Islet precursor cell (in vitro differentiated cells): Measurements from ENCODE around the gene RAP1A.
"Not testable (repeated sequence)": the region's sequence is repeated elsewhere in the genome, so short reads cannot be mapped to it uniquely, and the experiment has no call there.

ENCODE experiments used
- DNase-seq: peaks from one replicate; pipeline ENCODE4 v3.0.0-alpha.2; 2018

Gene RAP1A

DNA sequence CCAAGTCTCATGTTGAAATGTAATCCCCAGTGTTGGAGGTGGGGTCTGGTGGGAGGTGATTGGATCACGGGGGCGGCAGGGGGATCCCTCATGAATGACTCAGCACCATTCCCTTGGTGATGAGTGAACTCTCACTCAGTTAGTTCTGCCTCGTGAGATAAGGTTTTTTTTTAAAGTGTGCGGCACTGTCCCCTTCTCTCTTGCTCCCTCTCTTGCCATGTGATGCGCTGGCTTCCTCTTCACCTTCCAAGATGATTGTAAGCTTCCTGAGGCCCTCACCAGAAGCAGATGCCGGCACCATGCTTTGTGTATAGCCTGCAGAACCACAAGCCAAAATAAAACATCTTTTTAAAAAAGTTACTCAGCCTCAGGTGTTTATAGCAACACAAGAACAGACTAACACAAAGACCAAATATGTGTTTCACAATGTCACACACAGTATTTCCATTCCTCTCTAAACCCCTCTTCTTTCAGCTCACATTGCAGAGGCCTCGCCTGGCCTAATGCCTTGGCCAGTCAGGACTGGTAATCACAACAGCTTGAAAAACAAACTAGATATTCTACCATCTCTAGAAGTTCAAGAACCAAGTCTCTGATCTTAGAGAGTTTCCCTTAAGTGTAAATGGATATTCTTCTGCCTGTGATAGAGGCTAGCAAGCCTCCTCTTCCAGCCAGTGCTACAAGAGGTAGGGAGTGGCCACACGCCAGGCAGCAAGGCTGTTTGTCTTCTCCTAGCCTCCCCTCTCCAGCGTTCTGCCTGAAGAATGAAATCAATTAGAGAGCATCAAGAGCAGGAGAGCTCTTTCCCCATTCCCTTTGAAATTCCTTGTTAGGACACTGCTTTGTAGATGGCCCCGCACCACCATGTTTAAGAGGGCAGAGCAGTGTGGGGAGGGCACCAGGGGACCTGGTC lies 19.6 kb upstream of the RAP1A start:
- DNase-seq = no peak

DNA sequence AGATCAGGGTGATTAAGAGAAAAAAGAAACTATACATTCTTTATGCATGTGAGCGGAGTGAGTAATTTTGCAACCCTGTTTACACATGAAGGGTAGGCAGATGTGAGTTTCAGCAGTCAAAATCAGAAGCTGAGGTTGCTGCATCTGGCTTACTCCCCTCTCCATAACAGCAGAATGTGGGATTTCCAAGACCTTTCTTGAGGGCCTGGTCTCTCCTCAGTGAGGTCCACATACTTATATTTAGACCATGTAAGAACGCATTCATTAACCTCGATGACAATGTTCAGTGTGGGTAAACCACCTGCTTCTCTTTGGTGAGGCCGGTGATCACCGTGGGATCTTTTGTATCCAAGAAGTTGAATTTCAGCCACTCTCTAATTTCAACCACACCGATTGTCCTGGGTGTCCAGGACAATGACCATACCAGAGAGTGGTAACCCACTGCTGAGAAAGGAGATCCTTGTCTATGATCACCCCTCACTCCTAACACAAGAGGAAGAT lies 18.7 kb upstream of the RAP1A start:
- DNase-seq = no peak

DNA sequence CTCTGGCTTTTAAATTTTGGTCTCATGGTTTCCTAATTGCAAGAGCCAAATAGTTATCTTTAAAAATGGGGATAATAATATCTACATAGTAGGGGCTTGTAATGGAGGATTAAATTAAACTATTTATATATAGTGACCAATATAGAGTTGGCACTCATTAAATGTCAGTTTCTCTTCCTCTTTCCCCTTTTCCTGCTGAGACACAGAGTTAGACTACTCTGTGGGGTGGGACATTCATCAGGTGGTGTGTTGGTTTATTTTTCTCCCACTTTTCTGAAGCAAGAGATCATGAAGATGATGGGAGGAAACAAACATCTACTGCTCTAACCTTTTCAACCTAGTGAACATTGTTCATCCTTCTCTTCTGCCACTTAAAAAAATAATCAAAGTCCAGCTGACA lies 17.3 kb upstream of the RAP1A start:
- no peak for DNase-seq

DNA sequence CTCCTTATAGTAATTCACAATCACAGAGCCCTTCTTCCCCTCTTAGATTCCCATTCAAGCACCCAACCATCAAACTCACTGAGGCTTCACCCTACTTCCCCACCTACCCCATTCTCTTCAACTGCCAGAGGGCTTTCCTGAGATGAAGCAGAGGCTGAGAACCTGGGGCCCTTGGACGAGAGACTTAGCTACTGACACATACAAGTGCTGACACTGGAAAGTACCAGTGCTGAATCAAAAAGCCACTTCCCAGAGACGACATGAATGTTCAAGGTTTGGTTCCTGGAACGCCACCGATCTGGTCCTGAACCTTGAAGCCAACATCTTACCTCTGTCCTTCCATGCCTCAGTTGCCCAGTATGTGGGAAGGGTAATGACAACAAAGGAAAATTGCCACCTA lies 16.6 kb upstream of the RAP1A start:
- DNase-seq = no peak

DNA sequence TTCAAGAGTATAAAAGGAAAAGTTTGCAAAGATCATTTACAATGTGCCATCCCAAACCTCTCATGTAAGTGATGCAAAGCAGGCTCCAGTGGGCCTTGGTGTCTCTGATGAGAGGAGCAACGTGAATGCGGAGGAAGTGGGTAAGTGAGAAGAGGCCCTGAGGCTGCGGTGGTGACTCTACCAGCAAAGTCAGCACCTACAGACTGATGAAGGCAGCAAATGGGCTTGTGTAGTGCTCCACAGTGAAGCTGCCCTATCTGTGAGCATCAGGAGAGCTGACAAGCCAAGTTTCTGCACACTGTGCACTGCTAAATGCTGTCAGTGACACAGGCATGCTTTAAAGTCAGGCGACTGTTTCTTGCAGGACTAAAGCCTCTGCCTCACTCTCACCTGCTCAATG lies 15.6 kb upstream of the RAP1A start:
- peak; percentile 68 for DNase-seq

DNA sequence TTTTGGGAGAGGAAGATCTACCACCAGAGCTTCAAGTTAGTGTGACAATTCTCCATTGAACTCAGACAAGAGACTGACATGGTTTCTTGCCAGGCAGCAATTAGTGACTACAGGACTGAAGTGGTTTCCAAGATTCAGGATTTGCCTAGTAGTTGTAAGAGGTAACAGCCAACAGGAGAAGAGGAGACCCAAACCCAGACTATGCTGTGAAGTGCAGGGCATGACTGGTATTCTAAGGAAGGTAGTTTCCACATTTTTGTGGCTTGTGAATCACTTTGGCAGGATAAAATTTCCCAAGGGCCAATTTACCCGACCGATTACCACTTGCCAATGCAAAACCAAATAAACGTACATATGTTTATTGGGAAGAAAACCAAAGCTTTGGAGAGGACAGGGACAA lies 14.7 kb upstream of the RAP1A start:
- DNase-seq = no peak

DNA sequence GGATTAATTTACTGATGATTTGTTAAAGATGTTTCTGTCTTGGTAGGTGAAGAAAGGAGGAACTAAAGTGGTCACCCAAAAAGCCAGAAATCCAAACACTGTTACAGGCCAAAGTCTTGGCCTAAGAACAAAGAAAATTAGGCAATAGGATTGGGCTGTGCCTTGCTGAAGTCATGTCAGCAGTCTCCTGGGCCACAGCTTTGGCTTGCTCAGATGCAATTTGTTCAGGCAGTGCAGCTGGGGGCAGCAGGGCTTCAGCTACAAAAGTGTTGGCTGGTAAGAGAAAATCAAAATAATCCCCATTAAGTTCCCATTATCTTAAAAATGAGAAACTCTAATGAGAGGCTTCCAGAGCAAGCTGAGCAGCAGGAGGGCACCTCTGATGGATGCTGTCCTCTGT lies 14.0 kb upstream of the RAP1A start:
- DNase-seq = no peak

DNA sequence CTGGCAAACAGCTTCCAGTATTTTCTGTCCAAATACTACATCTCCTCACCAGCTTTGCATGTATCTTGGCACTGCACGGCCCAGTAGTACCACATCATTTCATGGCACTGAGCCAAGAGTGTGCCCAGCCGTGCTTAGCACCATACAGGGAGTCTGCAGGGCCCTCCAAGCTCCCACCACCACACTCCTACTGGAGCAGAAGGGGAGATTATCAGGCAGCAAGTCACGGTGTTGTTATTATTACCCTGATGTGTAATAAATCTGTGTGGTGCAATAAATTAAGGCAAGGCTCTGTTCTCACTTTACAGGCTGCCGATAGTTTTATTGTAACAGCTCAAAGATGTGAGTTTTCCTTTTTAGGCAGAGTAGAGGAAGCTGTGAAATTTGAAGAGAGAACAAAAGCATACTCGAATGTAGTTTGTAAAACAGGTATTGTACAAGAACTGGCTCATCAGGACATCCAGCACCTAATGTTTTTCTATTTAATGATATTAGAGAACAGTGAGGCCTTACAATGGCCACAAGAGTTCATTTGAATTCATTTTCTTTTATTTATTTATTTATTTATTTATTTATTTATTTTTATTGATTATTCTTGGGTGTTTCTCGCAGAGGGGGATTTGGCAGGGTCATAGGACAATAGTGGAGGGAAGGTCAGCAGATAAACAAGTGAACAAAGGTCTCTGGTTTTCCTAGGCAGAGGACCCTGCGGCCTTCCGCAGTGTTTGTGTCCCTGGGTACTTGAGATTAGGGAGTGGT lies 13.0 kb upstream of the RAP1A start:
- not testable (repeated sequence) for DNase-seq

DNA sequence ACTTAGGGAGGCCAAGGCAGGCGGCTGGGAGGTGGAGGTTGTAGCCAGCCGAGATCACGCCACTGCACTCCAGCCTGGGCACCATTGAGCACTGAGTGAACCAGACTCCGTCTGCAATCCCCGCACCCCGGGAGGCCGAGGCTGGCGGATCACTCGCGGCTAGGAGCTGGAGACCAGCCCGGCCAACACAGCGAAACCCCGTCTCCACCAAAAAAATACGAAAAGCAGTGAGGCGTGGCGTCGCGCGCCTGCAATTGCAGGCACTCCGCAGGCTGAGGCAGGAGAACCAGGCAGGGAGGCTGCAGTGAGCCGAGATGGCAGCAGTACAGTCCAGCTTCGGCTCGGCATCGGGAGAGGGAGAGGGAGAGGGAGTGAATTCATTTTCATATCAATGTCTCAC lies 11.1 kb upstream of the RAP1A start:
- not testable (repeated sequence) for DNase-seq

DNA sequence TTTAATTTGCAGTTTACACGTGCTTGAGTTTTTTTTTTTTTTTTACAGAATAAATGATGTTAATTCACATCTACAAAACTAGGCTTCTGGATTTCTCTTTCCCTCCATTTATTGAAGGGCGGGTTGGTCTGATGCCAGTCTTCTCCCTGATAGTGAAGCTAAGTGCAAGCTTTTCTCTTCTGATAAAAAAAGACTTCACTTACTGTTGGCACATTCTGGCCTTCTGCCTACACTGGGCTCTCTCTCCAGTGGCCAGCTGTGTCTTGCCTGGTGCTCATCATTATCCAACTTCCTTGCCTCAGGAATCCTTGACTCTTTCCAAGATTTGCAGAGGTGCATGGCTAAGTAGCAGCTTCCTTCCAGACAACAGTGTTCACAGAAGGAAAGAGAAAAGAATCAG lies 7.6 kb upstream of the RAP1A start:
- no peak for DNase-seq

DNA sequence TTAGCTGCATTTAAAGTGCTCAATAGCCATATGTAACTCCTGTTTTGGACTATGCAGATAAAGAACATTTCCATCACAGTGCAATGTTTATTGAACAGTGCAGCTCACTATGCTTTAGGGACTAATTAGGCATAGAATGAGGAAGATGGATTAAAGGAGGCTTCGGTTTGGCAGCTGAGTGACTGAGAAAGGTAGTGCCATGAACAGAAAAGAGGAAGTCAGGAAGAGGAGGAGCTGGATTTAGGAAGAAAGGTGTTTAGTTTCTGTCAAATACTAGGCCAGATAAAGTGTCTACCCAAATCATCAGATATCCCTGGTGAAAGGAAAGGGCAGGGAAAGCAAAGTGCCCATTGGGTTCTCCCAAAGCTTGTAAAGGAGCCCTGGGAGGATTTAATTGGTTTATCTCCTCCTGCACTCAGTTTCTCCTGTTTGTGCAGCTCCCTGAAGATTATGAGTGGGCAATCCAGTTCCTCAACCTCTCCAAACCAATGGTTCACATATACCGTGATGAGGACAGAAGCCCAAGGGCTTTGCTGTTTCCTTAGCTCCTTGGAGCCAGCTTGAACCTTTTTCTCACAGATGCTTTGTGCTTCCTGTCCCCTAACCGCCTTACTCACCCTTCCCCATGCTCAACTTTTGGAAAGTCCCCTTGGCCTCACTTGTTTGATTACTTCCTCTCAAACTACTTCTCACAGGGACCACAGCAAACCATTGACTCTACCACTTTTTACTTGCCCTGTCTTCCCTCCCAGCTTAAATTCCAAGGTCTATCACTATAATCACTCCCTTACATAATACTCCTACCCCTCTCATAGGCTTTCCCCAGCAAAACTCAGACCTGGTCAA lies 3.5 kb upstream of the RAP1A start:
- no peak for DNase-seq

DNA sequence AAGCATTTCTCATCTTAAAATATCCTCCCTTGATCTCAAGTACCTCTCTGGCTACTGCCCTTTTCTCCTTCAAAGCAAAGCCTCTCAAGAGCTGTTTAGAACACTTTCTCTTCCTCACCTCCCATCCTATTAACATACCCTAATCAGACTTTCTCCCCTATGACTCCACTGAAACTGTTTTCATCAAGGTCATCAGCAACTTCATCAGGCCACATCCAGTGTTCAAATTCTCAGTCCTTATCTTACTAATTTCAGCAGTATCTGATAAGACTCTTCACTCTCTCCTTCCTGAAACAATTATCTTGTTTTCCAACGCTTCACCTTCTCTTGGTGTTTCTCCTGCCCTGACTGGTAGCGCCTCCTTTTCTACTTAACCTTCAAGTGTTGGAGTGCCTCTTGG lies 1.5 kb upstream of the RAP1A start:
- no peak for DNase-seq

DNA sequence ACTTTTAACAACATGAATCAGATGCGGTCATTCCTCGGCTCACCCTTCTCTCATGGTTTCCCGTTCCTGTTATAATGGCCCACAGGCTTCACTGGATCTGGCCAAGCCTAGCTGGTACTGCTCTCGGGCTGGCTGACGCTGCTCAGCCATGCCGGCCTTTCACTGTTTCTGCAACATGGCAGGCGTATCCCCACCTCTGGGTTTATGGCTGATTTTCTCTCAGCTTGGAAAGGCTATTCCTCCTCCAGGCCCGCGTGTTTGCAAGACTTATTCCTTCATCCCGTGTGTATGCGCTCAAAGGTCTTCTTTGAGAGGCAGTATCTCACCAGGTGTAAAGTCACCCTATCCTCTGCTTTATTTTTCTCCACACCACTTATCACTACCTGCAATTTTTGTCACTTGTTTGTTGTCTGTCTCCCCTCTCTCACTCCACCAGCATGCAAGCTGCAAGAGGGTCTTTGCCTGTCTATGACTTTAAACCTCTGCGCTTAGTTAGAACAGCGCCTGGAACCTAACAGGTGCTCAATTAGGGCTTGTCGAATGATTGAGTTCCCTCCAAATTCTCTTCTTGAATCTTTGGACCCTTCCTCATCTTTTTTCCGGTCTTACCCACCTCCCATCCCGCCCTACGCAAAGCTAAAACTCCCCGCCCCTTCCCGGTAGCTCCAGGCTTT lies 491 bp upstream of the RAP1A start:
- no peak for DNase-seq

DNA sequence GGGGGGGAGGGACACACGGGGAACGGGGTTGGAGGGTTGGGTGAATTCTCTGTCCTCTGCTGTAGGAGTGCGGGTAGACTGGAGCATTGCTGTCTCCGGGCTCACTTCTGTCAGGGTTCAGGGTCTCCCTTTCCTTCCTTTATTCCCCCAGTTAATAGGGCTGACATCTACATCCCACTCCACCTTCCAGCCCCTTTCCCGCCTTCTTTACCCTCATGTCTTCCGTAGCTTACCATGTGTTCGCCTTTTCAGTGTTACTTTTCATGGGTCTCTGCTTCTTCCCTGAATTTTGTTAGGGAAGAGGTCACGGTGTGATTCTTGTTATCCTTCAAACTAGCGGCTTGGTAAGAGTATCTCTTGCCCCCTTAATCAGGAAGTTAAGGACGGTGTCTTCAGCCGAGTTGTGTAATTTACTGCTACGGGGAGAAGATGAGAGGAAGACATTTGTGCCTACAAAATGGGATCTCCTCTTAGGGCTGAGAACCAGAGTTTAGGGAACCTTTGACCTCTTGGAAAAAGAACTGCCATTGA lies 917 bp downstream of the RAP1A start:
- no peak for DNase-seq

DNA sequence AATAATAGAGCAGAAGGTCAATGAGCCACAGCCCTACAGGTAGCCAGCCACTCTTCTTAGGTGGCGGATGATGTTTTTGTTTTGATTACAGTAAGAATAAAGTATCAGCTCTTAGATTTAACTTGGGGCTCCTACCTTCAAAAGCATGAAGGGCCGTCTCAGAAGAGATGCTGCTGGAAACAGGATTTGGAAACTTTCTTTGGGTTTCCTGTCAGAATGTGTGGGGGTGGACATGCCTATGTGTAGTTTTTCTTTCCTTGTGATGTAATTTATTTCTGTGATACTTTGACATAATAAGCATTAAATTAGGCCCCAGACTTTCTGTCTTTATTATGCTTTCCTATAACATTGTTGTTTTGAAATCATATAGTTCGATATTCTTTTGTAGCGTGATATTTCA lies 1.5 kb downstream of the RAP1A start:
- no peak for DNase-seq

DNA sequence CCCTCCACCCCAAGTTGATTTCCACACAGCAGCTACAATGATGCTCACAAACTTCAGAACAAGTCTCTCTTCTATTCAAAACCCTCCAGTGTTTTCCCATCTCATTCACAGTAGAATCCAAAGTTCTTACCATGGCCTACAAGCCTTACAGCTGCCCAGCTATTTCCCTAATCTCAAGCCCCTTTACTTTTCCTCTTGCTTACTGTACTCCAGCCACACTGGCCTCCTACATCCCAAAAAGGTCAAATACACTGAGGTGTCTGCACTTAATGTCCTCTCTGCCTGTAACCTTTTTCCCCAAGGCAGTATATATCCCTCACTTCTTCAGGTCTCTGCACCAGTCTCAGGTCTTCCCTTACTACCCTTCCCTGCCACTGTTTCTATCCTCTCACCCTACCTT lies 2.6 kb downstream of the RAP1A start:
- no peak for DNase-seq

DNA sequence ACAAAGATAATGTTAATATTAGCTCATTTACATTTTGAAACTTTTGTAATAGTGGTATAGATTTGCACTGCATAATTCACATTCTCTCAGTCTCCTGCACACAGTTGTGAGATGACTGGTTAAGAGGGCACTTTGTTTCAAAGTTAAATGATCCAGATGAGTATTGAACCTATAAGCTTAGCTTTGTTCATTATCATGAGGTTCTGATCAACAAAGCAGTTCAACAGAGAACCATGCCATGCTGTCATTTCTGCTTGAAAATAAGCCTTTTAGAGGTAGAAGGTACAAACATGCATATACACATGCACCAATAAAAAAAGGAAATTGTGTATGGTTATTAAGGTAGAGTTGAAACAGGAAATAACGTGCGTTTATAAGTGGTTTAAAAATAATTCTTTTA lies 4.8 kb downstream of the RAP1A start:
- DNase-seq = no peak

DNA sequence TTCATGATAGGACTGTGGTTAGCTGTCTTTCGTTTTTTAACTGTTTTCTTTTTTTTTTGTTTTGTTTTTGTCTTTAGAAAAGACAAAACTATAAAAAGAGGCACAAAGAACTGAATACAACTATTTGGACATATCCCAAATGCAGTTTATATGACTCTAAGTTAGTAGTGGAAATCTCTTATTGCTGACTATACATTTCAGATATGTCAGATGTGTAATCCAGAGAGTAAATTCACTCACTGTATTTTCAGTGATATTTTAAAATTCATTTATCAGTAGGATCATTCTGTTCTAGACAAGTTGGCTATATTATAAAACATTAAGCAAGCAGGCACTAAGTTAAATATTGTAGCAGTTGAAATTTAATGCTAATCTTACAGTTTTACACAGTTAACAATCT lies 5.7 kb downstream of the RAP1A start:
- DNase-seq = no peak

DNA sequence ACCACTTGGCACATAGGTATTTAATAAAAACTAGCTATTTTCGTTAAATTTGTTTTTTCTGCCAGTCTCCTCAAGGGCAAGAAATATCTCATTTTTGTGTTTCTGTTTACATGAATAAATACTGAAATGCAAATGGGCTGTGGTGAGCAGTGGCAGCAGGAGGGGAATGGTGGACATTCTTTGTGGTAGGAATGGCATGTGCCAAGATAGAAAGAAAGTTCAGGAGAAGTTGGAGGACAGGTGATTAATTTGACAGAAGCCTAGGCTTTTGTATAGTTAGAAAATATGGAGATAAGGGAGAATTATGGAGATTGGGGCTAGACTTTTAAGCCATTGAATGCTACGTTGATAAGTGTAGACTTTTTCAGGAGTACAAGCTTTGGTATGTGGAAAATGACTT lies 8.6 kb downstream of the RAP1A start:
- DNase-seq = no peak

DNA sequence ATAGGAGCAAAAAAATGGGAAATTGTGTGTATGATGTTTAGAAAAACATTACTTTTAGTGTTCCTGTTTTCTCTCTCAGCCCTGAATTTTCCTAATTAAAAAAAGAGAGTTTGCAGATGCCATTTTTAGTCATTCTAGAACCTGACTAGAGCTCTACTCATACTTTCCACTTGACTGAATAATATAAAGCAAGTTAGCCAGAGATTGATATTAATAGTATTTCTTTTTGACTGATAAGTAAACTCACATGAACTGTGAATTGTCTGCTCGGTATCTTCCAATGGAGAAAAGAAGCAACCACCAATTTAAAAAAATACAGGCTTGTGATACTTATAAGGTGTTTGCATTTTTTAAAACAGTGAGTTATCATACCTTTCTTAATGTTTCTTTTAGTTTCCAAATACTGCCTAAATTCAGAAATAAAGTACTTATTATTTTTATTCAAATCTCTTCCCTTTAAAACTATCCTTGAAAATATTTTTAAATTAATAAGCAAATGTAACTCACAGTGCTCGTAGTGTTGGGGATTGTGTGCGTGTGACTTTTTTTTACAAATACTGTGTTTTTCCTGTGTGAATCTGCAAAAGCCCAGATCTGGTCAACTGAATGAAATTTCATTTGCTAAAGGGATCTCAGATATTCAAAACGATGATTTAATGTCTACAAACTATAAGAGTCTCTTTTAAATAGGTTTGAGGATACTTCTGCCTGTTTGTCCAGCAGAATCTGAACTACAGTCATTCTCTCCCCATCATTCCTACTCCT lies 9.8 kb downstream of the RAP1A start:
- DNase-seq = no peak

DNA sequence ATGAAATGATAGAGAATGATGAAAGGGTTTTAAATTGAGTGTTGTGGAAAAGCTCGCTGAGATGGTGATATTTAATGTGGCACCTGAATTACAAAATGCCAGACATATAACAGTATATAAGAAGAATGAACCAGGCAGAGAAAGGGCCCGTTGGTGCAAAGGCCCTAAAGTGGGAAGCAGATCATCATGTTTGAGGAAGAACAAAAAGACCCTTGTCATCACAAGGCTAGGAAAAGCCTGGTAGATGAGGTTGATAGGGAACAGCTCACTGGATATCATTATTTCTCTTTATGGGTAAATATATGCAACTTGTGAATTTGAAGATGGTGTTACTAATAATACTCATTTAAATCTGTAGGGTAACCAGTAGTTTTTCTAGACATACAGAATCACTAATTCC lies 11.0 kb downstream of the RAP1A start:
- DNase-seq = no peak

DNA sequence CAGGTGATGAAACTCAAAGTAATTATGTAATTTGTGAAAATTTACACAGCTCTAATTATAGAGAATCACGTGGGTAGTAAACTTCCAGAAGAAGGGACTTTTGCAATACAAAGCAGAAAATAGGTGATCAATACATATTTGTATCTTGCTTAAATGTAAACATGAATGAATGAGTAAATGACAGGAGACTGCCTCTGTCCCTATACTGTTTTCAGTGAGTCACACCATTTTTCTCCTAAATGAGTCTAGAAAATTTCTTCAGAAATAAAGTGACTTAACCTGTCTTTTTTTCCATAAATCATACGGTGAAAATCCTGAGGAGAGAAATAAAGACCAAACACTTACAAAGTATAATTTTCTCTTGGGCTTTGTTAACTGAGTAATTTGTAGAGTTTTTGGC lies 11.9 kb downstream of the RAP1A start:
- DNase-seq = no peak
